Measurements from ENCODE around the gene COX5A. TPM values are rescaled to one million over a fixed set of nuclear protein-coding genes. Genes with fewer than 3 reads are reported as not detected.

Gene COX5A
- total and polyA plus RNA-seq, 2 of the 13 experiments (the other 11 are each of a cell fraction or from before 2014, with no cell fraction given), result 158 to 218 TPM

- TF ChIP-seq KDM4B (CRISPR knock-in tag; IDR thresholded peaks at IDR 0.05), result 0 out of 2 replicates have a peak, but pooled peaks have one; percentile 31
Measured at GRCh38 chr15:74950078-74950908, 12.4 kb upstream of the COX5A start (continued).

- WGBS (ENCODE audit: low lambda C conversion rate), result 0% methylated on average over 18 of the region's 18 CpGs
- peak overlapping the region; percentile 75 for H3K4me2 ChIP-seq (ENCODE audit: low read depth, low read length)
- DNase-seq (ENCODE audit: low spot score), result no peak
- peaks cover 40% of the 10 kb centered on the region for H3K79me2 ChIP-seq (ENCODE audit: insufficient read depth, low read length)
- intact Hi-C loops (cut with micrococcal nuclease; ENCODE audit: unreplicated experiment), result loop anchor here (1.0 kb wide), 1 partner anchor 120 kb away; no protein-coding TSS in a partner anchor
- peak overlapping the region; percentile 98 for H3K27ac ChIP-seq (ENCODE audit: extremely low read length, insufficient read depth, low read length)
- peaks cover 59% of the 10 kb centered on the region for H3K4me1 ChIP-seq (ENCODE audit: insufficient read depth, low read length)
- no peak overlapping the region for H2AFZ ChIP-seq (ENCODE audit: low read length)
- ChIA-PET POLR2A (interaction anchor here (1.0 to 1.2 kb wide), 5 partner anchors 13 to 86 kb away, joined by 3 to 16 read pairs (median 9); partner anchors contain the start of genes FAM219B, PPCDC and SCAMP5), CTCF (ENCODE audit: low intra/inter-chr PET ratio, low total read pairs) (no interaction called here)
- TSS peak; percentile 87 for BruUV-seq (replicated peaks)
- peaks cover 0 to 5% of the 10 kb centered on the region in 2 experiments; a peak in 1 of 5 replicates for H3K36me3 ChIP-seq (replicated peaks in 1 of 2; ENCODE audit: control insufficient read depth in 1 of 2, insufficient read depth in 2 of 2, low read length in 2 of 2)
- no peak for FAIRE-seq
- no peak for ATAC-seq
- peak overlapping the region; percentile 93 for H3K9ac ChIP-seq (ENCODE audit: insufficient read depth, low read depth, low read length)
- H3K4me3 ChIP-seq (replicated peaks in 1 of 3; ENCODE audit: insufficient read depth in 1 of 3, low read depth in 2 of 3, low read length in 3 of 3), result peak overlapping the region; percentile 70 to 86 (median 72)
- in situ Hi-C loops (cut with HindIII; ENCODE audit: extremely low pct_ligation_motif_present, low pct_unique_long_range_greater_than_20kb), result no loop called here
- no peak for TF ChIP-seq ZNF772 (CRISPR knock-in tag; IDR thresholded peaks at IDR 0.05)
- TF ChIP-seq KDM5A (IDR thresholded peaks at IDR 0.05; ENCODE audit: borderline replicate concordance, low read length), result 0 out of 2 replicates have a peak, but pooled peaks have one; percentile 11
- no peak for TF ChIP-seq ZBTB40 (IDR thresholded peaks at IDR 0.05)
- no peak for TF ChIP-seq ZBTB40 (CRISPR knock-in tag; IDR thresholded peaks at IDR 0.05)
- no peak for TF ChIP-seq BORCS8-MEF2B (CRISPR knock-in tag; IDR thresholded peaks at IDR 0.05)
- no peak for TF ChIP-seq ZBTB38 (CRISPR knock-in tag; IDR thresholded peaks at IDR 0.05)
- TF ChIP-seq CENPX (CRISPR knock-in tag; IDR thresholded peaks at IDR 0.05), result no peak
- 0 out of 2 replicates have a peak, but pooled peaks have one; percentile 18 for TF ChIP-seq ZNF431 (CRISPR knock-in tag; IDR thresholded peaks at IDR 0.05; ENCODE audit: borderline replicate concordance, low read depth)
- 0 out of 2 replicates have a peak, but pooled peaks have one; percentile 49 for TF ChIP-seq SMAD9 (CRISPR knock-in tag; IDR thresholded peaks at IDR 0.05)
- TF ChIP-seq SMC3 (IDR thresholded peaks at IDR 0.05; ENCODE audit: low read length), result no peak
- peaks cover 15% of the 10 kb centered on the region for H4K20me1 ChIP-seq (ENCODE audit: insufficient read depth, low read length)
- H3K9me3 ChIP-seq (ENCODE audit: low read length), result no peaks in the 10 kb centered on the region
- no peaks in the 10 kb centered on the region; a peak in 2 of 5 replicates for H3K27me3 ChIP-seq (ENCODE audit: control insufficient read depth in 1 of 2, insufficient read depth in 2 of 2, low read length in 2 of 2)
Measured at GRCh38 chr15:74937272-74937589, 642 bp downstream of the COX5A start.

Measured in HepG2 (cell line).